ENCODE measurements around the gene UBN1.
A peak's percentile ranks its signal among the peaks of the same experiment; 100 is the strongest.

Gene UBN1

GRCh38 chr16:4846901-4847773 is at the start of gene UBN1, which contains the start of gene GLYR1:
Gene UBN1, plus strand, starts transcription at chr16:4847481. Its CDS starts 5,437 bp downstream, at chr16:4852918.
Gene GLYR1, minus strand, starts transcription at chr16:4847288. Its CDS starts 23 bp downstream, at chr16:4847265.
- DNase-seq (ENCODE audit: low read depth): peak; percentile 83
- H3K4me3 ChIP-seq (ENCODE audit: low read depth, low read length): peak within 1 kb of the TSS; percentile 95
- TF ChIP-seq CTCF (IDR thresholded peaks at IDR 0.05; ENCODE audit: control insufficient read depth, extremely low read depth, insufficient read depth): no peak

- no peak for DNase-seq (ENCODE audit: low read depth)
- TF ChIP-seq CTCF (IDR thresholded peaks at IDR 0.05; ENCODE audit: control insufficient read depth, extremely low read depth, insufficient read depth): no peak
- H3K4me3 ChIP-seq (ENCODE audit: low read depth, low read length): no peak overlapping the region
Observed at GRCh38 chr16:4797805-4798252, 49.5 kb upstream of the UBN1 start.

- TF ChIP-seq CTCF (IDR thresholded peaks at IDR 0.05; ENCODE audit: control insufficient read depth, extremely low read depth, insufficient read depth): no peak
- H3K4me3 ChIP-seq (ENCODE audit: low read depth, low read length): no peak overlapping the region
- no peak for DNase-seq (ENCODE audit: low read depth)
Observed at GRCh38 chr16:4798456-4798855, 48.8 kb upstream of the UBN1 start.

- peak overlapping the region; percentile 52 for H3K4me3 ChIP-seq (ENCODE audit: low read depth, low read length)
- no peak for DNase-seq (ENCODE audit: low read depth)
- TF ChIP-seq CTCF (IDR thresholded peaks at IDR 0.05; ENCODE audit: control insufficient read depth, extremely low read depth, insufficient read depth): no peak
Observed at GRCh38 chr16:4799171-4799855, 48.0 kb upstream of the UBN1 start.

- no peak for TF ChIP-seq CTCF (IDR thresholded peaks at IDR 0.05; ENCODE audit: control insufficient read depth, extremely low read depth, insufficient read depth)
- peak; percentile 64 for DNase-seq (ENCODE audit: low read depth)
- H3K4me3 ChIP-seq (ENCODE audit: low read depth, low read length): peak overlapping the region; percentile 52
Observed at GRCh38 chr16:4800290-4801041, 46.8 kb upstream of the UBN1 start.

GRCh38 chr16:4801051-4801961 is 46.0 kb upstream of the UBN1 start:
- peak overlapping the region; percentile 52 for H3K4me3 ChIP-seq (ENCODE audit: low read depth, low read length)
- DNase-seq (ENCODE audit: low read depth): no peak
- TF ChIP-seq CTCF (IDR thresholded peaks at IDR 0.05; ENCODE audit: control insufficient read depth, extremely low read depth, insufficient read depth): no peak
